Stomach smooth muscle (tissue), 2 donors: ENCODE results near the gene MINAR2.

ENCODE experiments used
- H3K27ac ChIP-seq: one replicate; pipeline ENCODE4 v1.7.0; 2013; ENCODE audit warnings: mild to moderate bottlenecking, low read length, inconsistent platforms
- H3K27me3 ChIP-seq, 2 donors: one replicate each; pipeline ENCODE4 v1.7.0; 2013; ENCODE audit warnings: low read length in 2 of 2; ENCODE audit not compliant: insufficient read depth in 2 of 2, control insufficient read depth in 1 of 2
- H3K36me3 ChIP-seq, 2 donors: one replicate each; pipeline ENCODE4 v1.7.0; 2013; ENCODE audit warnings: low read length in 2 of 2; ENCODE audit not compliant: control insufficient read depth in 2 of 2, insufficient read depth in 2 of 2
- H3K4me1 ChIP-seq: one replicate; pipeline ENCODE4 v1.7.0; 2013; ENCODE audit warnings: low read length; ENCODE audit not compliant: control insufficient read depth, insufficient read depth
- H3K4me3 ChIP-seq, 2 donors: one replicate each; pipeline ENCODE4 v1.7.0; 2013; ENCODE audit warnings: low read length in 2 of 2
- H3K9ac ChIP-seq, 2 donors: one replicate each; pipeline ENCODE4 v1.7.0; 2013; ENCODE audit warnings: low read length in 2 of 2, mild to moderate bottlenecking in 1 of 2
- H3K9me3 ChIP-seq, 2 donors: one replicate each; pipeline ENCODE4 v1.7.0; 2013; ENCODE audit warnings: low read length in 2 of 2; ENCODE audit not compliant: control insufficient read depth in 2 of 2
- donor health status: healthy.
- donor health status: Pancreatic carcinoma.

Gene MINAR2

GRCh38 chr5:129745997-129746396 lies 1.9 kb upstream of the MINAR2 start:
- H3K9ac ChIP-seq = no peak overlapping the region
- no peaks in the 10 kb centered on the region for H3K4me1 ChIP-seq
- H3K27me3 ChIP-seq = no peaks in the 10 kb centered on the region
- H3K9me3 ChIP-seq = no peaks in the 10 kb centered on the region
- H3K27ac ChIP-seq = no peak overlapping the region
- no peak overlapping the region for H3K4me3 ChIP-seq
- H3K36me3 ChIP-seq = no peaks in the 10 kb centered on the region

GRCh38 chr5:129746876-129747275 lies 1.0 kb upstream of the MINAR2 start:
- H3K9me3 ChIP-seq = no peaks in the 10 kb centered on the region
- H3K9ac ChIP-seq = no peak overlapping the region
- no peak overlapping the region for H3K4me3 ChIP-seq
- no peaks in the 10 kb centered on the region for H3K36me3 ChIP-seq
- H3K27ac ChIP-seq = no peak overlapping the region
- H3K27me3 ChIP-seq = no peaks in the 10 kb centered on the region
- no peaks in the 10 kb centered on the region for H3K4me1 ChIP-seq

GRCh38 chr5:129748913-129749880 lies 1.3 kb downstream of the MINAR2 start:
- H3K27ac ChIP-seq = no peak overlapping the region
- H3K4me3 ChIP-seq = no peak overlapping the region
- no peak overlapping the region for H3K9ac ChIP-seq
- no peaks in the 10 kb centered on the region for H3K9me3 ChIP-seq
- no peaks in the 10 kb centered on the region for H3K27me3 ChIP-seq
- H3K36me3 ChIP-seq = no peaks in the 10 kb centered on the region
- H3K4me1 ChIP-seq = no peaks in the 10 kb centered on the region

- Histone ChIP-seq H3K9ac (no peak overlapping the region), H3K4me3 (no peak overlapping the region), H3K27ac (no peak overlapping the region)
Measured at GRCh38 chr5:129760636-129761325, 12.9 kb downstream of the MINAR2 start.

GRCh38 chr5:129763651-129764050 lies 15.8 kb downstream of the MINAR2 start:
- no peaks in the 10 kb centered on the region for H3K4me1 ChIP-seq
- H3K27me3 ChIP-seq = no peaks in the 10 kb centered on the region
- no peak overlapping the region for H3K4me3 ChIP-seq
- H3K36me3 ChIP-seq = no peaks in the 10 kb centered on the region
- H3K9ac ChIP-seq = no peak overlapping the region
- H3K9me3 ChIP-seq = no peaks in the 10 kb centered on the region
- no peak overlapping the region for H3K27ac ChIP-seq

More at GRCh38 chr5:129760636-129761325, 12.9 kb downstream of the MINAR2 start:
- Histone ChIP-seq H3K4me1 (no peaks in the 10 kb centered on the region), H3K36me3 (no peaks in the 10 kb centered on the region), H3K27me3 (no peaks in the 10 kb centered on the region), H3K9me3 (no peaks in the 10 kb centered on the region)

- Histone ChIP-seq H3K27me3 (no peaks in the 10 kb centered on the region), H3K4me1 (no peaks in the 10 kb centered on the region), H3K27ac (no peak overlapping the region), H3K9me3 (no peaks in the 10 kb centered on the region), H3K4me3 (no peak overlapping the region), H3K36me3 (no peaks in the 10 kb centered on the region), H3K9ac (no peak overlapping the region)
Measured at GRCh38 chr5:129766798-129767197, 18.9 kb downstream of the MINAR2 start.

GRCh38 chr5:129767927-129768380 lies 20.1 kb downstream of the MINAR2 start:
- Histone ChIP-seq H3K27me3 (no peaks in the 10 kb centered on the region), H3K4me1 (no peaks in the 10 kb centered on the region), H3K36me3 (no peaks in the 10 kb centered on the region), H3K4me3 (no peak overlapping the region), H3K9ac (no peak overlapping the region), H3K27ac (no peak overlapping the region), H3K9me3 (no peaks in the 10 kb centered on the region)

- no peaks in the 10 kb centered on the region for H3K27me3 ChIP-seq
- no peak overlapping the region for H3K27ac ChIP-seq
- H3K4me1 ChIP-seq = no peaks in the 10 kb centered on the region
- H3K36me3 ChIP-seq = no peaks in the 10 kb centered on the region
- H3K9me3 ChIP-seq = no peaks in the 10 kb centered on the region
- H3K4me3 ChIP-seq = no peak overlapping the region
- no peak overlapping the region for H3K9ac ChIP-seq
Measured at GRCh38 chr5:129768735-129769134, 20.8 kb downstream of the MINAR2 start.

- Histone ChIP-seq H3K4me3 (no peak overlapping the region), H3K4me1 (no peaks in the 10 kb centered on the region), H3K27ac (no peak overlapping the region), H3K27me3 (no peaks in the 10 kb centered on the region), H3K9me3 (no peaks in the 10 kb centered on the region), H3K9ac (no peak overlapping the region), H3K36me3 (no peaks in the 10 kb centered on the region)
Measured at GRCh38 chr5:129770024-129770820, 22.3 kb downstream of the MINAR2 start.

GRCh38 chr5:129771058-129771838 lies 23.4 kb downstream of the MINAR2 start:
- Histone ChIP-seq H3K27me3 (no peaks in the 10 kb centered on the region), H3K4me1 (no peaks in the 10 kb centered on the region), H3K36me3 (no peaks in the 10 kb centered on the region), H3K9me3 (no peaks in the 10 kb centered on the region), H3K4me3 (no peak overlapping the region), H3K9ac (no peak overlapping the region), H3K27ac (no peak overlapping the region)
